GM19025 (cell line): ENCODE results near the gene STRN4.
"Not testable (repeated sequence)": the region's sequence is repeated elsewhere in the genome, so short reads cannot be mapped to it uniquely, and the experiment has no call there.

ENCODE experiments used
- ATAC-seq: cut with Tn5 transposase; IDR thresholded peaks from one replicate; pipeline ENCODE4 v1.9.1; 2021; ENCODE audit warnings: mild to moderate bottlenecking, low read depth, moderate library complexity; ENCODE audit not compliant: unreplicated experiment

Gene STRN4, protein sequence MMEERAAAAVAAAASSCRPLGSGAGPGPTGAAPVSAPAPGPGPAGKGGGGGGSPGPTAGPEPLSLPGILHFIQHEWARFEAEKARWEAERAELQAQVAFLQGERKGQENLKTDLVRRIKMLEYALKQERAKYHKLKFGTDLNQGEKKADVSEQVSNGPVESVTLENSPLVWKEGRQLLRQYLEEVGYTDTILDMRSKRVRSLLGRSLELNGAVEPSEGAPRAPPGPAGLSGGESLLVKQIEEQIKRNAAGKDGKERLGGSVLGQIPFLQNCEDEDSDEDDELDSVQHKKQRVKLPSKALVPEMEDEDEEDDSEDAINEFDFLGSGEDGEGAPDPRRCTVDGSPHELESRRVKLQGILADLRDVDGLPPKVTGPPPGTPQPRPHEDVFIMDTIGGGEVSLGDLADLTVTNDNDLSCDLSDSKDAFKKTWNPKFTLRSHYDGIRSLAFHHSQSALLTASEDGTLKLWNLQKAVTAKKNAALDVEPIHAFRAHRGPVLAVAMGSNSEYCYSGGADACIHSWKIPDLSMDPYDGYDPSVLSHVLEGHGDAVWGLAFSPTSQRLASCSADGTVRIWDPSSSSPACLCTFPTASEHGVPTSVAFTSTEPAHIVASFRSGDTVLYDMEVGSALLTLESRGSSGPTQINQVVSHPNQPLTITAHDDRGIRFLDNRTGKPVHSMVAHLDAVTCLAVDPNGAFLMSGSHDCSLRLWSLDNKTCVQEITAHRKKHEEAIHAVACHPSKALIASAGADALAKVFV

DNA sequence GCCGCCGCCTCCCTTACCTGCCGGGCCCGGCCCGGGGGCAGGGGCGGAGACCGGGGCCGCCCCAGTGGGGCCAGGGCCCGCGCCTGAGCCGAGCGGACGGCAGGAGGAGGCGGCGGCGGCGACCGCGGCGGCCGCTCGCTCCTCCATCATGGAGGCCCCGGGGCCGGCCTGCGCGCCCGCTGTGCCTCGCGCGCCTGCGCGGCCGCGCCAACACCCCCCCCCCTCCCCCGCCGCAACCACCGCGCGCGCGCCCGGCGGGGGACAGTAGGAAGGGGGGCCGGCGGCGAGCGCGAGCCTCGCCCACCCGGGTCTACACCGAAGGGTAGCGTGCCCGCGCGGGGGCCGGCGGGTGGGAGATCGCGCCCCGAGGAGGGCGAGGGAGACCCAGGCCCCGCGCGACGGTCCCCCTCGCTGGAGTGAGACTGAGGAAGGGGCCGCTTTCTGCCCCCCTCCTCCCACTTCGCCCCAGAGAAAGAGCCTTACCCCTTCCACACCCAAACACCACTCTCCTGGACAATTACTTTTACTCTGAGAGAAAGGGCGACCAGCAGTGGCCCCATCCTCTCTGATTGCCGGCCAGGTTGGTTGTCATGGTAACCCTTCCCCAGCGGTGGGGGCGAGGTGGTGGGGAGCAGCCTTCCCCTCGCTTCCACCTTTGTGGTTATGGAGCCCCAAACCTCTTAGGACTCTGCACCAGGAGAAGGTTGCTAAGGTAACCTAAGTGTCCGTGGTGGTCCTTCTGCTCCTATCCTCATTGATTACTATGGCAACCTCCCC, at the start of gene STRN4:
Gene STRN4 (minus strand): TSS at position 170 of the 777 bp plus-strand sequence. CDS start 20 bp downstream, at position 150.
- peak; percentile 58 for ATAC-seq

DNA sequence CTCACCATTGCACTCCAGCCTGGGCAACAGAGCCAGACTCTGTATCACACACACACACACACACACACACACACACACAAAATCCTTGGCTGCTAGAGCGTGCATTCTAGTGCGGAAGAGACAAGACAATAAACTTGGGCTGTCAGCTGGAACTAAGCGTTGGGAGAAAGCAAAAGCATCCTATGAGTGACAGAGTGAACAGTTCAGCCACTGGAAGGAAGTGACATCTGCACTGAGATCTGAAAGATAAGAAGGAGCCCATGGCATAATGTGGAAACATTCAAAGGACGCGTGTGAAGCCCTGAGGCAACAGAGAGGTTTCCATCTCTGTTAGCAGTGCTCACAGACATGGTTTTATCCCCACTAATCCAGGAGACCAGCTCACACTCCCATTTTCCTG, 45.7 kb upstream of the STRN4 start:
- no peak for ATAC-seq

DNA sequence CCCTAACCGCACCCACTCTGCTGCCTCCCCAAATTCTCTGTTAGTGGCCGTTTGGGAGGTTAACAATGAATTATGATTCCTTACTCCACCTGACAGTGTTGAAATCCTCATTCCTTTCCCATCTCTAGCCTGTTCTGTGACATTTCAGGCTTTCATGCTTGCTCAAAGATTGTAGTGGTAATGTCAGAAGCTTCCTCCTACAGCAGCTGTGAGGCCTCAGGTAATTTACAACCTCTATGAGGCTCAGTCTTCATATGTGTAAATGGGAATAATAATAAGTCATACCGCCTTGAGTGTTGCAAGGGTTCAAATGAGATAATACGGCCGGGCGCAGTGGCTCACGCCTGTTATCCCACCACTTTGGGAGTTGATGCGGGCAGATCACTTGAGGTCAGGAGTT, 43.1 kb upstream of the STRN4 start:
- ATAC-seq = no peak

DNA sequence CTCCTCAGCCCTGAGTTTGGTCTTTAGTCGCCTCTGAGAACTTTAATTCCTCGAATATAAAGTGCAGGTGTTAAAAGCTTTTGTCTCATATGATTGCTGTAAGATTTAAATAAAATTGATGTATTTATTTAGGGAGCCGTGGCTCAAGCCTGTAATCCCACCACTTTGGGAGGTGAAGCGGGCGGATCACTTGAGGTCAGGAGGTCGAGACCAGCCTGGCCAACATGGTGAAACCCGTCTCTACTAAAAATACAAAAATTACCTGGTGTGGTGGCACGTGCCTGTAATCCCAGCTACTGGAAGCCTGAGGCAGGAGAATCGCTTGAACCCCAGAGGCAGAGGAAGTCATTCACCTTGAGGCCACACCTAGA, 42.7 kb upstream of the STRN4 start:
- ATAC-seq = no peak

DNA sequence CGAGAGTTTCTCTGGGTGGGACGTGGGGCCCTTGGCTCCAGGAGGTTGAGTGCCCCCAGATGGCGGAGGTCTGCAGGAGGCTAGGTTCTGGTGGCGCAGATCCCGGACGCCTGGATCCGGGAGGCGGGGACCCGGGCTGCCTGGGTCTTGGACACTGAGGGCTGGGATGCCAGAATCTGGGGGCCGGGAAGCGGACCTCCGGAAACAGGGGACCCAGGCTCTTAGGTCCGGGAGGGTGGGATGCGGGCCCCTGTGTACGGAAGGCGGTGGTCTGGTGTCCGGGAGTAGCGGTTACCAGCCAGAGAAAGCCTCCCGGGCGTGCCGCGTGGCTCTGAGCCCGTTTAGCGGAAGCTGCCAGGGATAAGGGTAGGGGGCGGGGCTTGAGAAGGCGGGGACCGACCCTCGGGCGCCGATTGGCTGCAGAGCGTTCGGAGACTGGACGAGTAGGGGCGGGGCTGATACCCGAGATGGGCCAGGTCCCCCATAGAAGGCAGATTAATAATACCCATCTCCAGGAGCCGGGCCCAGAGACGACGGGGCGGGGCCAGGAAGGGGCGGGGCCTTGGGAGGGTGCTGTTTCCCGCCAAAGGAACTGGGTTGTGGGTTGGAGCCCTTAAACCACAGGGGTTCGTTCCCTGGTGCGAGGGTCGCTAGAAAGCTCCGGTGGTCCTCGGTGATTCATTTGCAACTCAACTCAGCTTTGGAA, 42.2 kb upstream of the STRN4 start, which contains the start of gene SLC1A5:
Gene SLC1A5 (minus strand): TSS at position 333 of the 706 bp plus-strand sequence. CDS start 629 bp downstream, outside the sequence.
- peak; percentile 54 for ATAC-seq

DNA sequence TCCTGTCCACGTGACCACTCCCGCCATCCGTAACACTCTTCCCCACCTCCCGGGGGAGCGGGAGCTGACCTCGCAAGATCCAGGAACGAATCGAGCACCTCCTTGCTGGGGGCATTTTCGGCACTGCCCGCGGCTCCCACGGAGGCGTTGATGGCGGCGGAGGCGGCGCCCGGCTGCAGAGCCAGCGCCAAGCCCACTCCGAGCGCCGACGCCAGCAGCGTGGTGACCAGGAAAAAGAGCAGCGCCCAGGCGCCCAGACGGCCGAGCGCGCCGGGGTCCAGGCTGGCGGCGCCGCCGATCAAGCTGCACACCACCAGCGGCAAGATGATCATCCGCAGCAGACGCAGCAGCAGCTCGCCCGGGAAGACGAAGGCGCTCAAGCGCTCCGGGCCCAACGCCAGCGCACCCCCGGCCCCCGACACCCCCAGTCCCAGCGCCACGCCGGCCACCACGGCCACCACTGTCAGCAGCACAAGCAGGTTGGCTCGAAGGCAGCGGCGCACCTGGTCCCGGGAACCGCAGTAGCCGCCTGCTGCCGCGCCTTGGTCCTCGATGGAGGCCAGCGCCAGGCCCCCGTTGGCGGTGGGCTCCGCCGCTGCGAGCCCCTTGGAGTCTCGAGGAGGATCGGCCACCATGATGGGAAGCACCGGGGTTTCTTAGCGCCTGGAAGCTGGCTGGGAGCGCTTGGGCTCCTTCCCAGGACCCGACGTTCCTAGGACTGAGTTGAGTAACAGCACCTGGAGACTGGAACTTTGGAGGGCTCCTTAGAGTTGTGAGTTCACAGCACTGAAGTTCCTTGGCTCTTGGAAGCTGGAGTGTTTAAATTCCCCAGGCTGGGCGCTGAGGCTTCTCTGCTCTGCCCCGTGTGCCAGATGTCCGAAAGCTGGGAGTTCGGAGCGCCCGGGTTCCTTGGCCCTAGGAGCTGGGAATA, 41.3 kb upstream of the STRN4 start:
- ATAC-seq = no peak

DNA sequence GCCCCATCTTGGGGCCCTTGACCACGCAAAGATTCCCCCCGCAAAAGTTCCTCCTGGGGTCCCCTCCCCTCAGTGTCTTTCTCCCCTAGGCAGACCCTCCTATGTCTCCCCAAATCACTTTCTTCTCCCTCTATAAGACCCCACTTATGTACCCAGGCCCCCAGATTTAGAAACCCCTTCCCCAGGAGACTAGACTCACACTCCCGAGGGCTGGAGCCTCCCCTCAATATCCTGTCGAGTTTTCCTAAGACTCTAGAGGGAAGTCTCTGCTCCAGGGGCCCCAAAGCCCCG, 40.7 kb upstream of the STRN4 start:
- ATAC-seq = no peak

DNA sequence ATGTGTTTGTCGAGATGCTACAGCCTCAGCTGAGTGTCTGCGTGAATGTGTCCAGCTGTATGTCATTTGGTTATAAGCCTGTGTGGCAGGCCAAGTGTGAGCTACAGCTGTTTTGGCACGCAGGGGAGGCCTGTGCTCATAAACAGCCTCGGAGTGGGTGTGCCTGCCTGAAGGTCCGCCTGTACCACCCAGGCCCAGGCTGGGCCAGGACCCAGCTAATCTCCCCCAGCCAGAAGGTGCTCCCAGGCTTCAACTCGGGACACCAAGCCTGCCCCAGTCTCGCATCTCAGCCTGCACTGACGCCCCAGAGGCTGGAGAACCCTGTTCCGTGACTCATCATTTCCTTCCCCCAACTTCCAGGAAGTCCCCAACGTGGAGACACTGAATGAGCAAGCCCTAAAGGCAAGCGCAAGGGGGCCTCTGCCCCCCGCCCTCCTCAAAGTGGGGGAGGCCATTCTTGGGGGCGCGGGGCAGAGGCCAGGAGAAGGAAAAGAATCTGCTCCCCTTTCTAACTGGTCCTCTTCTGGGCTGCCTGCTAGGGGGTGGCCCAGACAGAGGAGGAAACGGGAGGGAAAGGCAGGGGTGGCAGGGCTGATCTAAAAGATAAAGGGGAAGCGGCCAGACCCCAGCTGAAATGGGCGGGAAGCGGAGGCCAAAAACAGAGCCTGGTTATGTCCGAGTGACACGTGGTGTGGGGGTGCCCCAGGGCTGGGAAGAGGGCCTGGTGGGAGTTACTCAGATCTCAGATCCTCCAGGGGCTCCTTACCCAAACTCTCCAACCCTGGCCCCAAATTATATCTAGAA, 40.2 kb upstream of the STRN4 start:
- no peak for ATAC-seq

DNA sequence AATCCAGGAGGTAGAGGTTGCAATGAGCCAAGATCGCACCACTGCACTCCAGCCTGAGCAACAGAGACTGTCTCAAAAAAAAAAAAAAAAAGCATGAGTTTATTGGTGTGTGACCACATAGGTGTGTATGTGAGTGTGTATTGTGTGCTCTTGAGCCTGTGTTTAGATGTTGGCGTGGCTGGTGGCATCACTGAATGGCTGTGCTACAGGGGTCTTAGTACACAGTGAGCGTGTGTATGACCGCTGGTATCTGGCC, 39.7 kb upstream of the STRN4 start:
- no peak for ATAC-seq

DNA sequence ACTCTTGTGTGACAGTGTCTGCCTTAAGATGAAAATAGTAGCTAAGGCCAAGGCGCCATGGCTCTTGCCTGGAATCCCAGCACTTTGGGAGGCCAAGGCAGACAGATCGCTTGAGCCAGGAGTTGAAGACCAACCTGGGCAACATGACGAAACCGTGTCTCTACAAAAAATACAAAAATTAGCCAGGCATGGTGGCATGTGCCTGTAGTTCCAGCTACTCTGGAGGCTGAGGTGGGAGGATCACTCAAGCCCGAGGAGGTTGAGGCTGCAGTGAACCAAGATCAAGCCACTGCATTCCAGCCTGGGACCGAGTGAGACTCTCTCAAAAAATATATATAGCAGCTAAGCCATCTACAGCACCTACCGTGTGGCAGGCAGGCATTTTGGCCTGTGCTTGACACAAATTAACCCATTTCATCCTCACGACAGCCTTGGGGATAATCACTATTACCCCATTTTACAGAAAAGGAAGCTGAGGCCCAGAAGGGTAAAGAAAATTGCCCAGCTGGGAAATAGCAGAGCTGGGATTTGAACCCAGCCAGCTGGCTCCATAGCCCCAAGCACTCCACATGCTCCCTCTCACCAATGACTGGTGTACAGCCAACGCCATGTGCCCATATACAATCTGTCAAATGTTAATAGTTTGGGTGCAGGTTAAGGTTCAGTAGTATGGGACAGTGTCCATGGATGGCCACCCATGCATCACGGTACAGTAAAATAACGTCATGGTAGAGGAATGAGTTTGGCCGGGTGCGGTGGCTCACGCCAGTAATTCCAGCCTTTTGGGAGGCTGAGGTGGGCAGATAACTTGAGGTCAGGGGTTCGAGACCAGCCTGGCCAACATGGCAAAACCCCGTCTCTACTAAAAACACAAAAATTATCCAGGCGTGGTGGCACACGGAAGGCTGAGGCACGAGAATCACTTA, 39.1 kb upstream of the STRN4 start:
- ATAC-seq = no peak

DNA sequence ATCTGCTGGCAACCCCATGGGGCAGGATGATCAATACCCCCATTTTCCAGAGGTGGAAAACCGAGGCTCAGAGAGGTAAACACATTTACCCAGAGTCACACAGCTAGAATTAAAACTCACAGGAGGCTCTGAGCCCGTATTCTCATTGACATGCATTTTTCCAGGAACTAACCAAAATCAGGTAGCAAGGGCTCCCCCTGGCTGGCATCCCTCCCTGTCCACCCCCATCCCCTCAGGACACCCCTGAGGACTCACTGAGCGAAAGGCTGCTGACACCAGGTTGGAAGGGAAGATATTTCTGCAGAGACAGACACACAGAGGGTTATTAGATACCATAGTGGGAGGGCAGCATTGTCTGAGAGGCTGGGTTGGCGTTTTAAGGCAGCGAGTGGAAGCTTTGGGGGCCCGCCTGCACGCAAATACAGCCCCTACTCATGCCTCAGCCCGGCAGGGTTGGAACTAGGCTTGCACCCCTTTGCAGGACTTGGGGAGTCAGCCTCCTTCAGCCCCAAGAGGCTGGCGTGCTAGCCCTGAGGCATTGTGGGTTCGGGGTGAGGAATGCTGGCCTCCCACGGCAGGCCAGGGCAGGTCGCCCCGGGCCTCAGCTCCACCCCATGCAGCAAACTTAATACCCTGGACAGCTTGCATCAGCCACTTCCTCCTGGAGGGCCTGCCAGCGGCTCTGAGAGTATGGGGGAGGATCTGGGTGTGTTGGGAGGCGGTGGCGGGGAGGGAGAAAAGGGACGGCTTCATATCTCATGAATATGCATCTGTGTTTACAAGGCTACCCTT, 38.2 kb upstream of the STRN4 start:
- peak; percentile 38 for ATAC-seq

DNA sequence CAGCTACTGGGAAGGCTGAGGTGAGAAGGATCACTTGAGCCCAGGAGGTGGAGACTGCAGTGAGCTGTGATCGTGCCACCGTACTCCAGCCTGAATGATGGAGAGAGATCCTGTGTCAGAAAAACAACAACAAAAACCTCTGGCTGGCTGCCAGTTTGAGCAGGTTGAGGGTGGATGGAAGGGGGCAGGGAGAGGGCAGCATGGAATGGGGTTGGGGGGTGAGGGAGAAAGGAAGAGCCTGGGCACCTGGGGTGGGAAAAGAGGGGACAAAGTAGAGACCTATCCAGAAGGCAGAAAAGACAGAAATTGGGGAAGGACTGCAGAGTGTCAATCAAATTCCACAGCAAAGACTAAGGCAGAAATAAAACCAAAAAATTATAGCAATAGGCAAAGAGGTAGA, 37.4 kb upstream of the STRN4 start:
- no peak for ATAC-seq

DNA sequence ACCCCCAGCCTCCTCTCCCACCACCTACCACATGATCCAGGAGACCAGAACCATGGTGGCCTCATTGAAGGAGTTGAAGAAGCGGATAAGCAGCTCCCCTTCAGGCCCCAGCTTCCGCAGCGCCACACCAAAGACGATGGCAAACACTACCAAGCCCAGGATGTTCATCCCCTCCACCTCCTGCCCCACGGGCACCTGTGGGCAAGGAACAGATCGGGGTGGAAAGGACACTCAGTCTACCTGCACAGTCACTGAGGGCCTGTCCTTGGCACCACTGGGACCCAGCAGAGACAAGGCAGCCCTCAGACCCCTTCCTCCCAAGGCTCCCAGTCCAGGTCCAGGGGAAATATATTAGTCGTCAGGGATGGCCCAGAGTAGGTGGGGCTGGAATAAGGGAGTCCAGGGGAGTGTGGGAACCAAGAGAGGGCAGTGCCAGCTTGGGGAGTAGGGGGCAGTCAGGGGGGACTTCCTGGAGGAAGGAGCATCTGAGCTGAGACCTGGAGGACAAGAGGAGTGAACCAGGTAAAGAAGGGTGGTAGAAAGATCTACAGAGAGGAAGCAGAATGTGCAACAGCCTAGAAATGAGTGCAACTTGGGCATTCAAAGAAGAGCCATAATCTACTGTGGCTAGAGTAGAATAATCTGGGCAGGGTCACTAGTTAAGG, 36.2 kb upstream of the STRN4 start:
- ATAC-seq = no peak

DNA sequence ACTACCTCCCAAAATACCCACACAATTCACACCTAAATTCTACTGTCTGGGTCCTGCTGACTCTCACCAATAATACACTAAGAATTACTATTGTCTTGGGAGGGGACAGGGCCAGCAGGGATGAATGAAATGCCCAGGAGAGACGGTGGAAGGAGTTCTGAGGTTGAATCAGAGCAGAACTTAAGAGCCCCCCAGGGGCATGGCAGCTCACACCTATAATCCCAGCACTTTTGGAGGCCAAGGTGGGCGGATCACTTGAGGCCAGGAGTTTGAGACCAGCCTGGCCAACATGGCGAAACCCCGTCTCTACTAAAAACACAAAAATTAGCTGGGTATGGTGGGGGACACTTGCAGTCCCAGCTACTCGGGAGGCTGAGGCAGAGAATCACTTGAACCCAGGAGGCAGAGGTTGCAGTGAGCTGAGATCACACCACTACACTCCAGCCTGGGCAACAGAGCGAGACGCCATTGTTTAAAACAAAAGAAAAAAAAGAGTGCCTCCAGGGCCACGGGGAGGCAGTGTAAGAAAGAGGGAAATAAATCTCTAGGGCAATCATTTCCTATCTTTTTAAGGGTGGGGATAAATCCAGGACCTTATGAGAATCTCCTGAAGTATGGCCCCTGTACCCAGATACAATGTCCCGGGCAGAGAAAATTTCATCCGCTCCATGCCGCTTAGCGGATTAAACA, 31.9 kb upstream of the STRN4 start:
- ATAC-seq = not testable (repeated sequence)

DNA sequence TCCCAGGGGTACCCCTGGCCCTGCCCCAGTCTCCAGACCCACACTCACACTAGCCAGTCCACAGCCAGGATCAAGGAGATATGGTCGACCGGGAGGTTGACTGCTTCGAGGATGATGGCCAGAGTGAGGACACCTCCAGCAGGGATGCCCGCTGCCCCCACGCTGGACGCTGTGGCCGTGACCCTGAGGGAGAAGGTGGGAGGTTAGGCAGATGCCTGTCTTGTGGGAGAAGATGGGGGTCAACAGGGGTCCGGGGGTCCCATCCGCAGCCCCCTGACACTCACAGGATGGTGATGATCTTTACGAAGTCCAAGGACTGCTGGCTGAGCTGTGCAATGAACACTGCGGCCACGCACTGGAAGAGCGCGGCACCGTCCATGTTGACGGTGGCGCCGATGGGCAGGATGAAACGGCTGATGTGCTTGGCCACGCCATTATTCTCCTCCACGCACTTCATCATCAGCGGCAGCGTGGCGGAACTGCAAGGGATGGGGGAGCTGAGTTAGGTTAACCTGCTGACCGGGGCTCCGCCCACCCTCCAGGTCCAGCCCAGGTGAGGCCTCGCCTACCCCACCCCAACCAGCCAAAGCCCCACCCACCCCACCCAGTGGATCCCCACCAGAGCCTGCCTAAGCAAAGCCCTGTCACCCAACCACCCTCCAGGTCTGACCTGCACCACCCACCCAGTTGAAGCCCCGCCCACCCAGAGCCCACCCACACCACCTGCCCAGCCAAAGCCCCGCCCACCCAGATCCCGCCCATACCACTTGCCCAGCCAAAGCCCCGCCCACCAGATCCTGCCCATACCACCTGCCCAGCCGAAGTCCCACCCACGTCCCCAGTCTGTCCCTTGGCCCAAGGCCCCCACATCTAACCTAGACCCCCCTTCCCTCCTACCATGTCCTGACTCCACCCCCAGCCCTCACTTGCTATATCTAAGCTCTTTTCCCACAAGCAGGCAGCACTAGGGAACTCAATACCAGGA, 31.0 kb upstream of the STRN4 start:
- no peak for ATAC-seq
